HCT116 (cell line): ENCODE data around the gene OR6J1. TPM values are rescaled to one million over a fixed set of nuclear protein-coding genes. Genes with fewer than 3 reads are reported as not detected.

Experiments
- ATAC-seq: fragments of 200-7000 bp; cut with Tn5 transposase; 2 replicates; pipeline ENCODE4 v1.9.1; 2020; ENCODE audit warnings: mild to moderate bottlenecking, moderate library complexity
- BruUV-seq: library from RNA; stranded (reverse); fragments of 400-500 nt; replicated peaks from 2 replicates; lab custom pipeline; 2021; lab: Mats Ljungman, UMichigan
- CTCF ChIA-PET: fragments of 300-600 bp; sonication (Branson Sonifier 250); formaldehyde crosslinking; loops from one replicate; lab custom pipeline; 2021; ENCODE audit warnings: antibody characterized with exemption; lab: Charles Lee
- POLR2A ChIA-PET: fragments of 300-600, 350-600 bp; sonication (Branson Sonifier 250); formaldehyde crosslinking; loops from one replicate; lab custom pipeline; 2021; ENCODE audit warnings: antibody characterized with exemption; lab: Charles Lee
- RAD21 ChIA-PET, 2 experiments: fragments of 300-600 bp; sonication (Branson Sonifier 250); formaldehyde crosslinking; loops; one replicate each; lab custom pipeline; 2023; ENCODE audit warnings: low total read pairs in 2 of 2; ENCODE audit not compliant: uncharacterized antibody in 2 of 2, unreplicated experiment in 2 of 2, low non-redundant PET in 1 of 2; lab: Charles Lee
- DNase-seq: peaks from one replicate; pipeline ENCODE4 v3.0.0-alpha.2; 2010; ENCODE audit warnings: low read depth, low spot score
- H2AFZ ChIP-seq: fragments of 200-600 bp; shearing (Covaris generic), sonication (generic); 2 replicates; pipeline ENCODE4 v1.6.1; 2017; ENCODE audit warnings: low read depth, mixed run types, mixed read lengths, antibody characterized with exemption, low read length; ENCODE audit not compliant: poor library complexity, severe bottlenecking
- H3K27ac ChIP-seq: 2 replicates; pipeline ENCODE4 v1.5.1; 2012; ENCODE audit warnings: low read depth, low read length
- H3K27me3 ChIP-seq: fragments of 200-600 bp; sonication (generic); 2 replicates; pipeline ENCODE4 v1.6.1; 2016; ENCODE audit warnings: mixed run types, low read length, mixed read lengths; ENCODE audit not compliant: insufficient read depth
- H3K36me3 ChIP-seq, 2 experiments: fragments of 200-500 bp in 1 of 2; fragments of 200-600 bp in 1 of 2; sonication (Bioruptor generic) in 1 of 2; sonication (generic) in 1 of 2; 2 replicates each; pipeline versions ENCODE4 v1.5.1 to v1.6.1; 2014 to 2016; ENCODE audit warnings: low read length in 2 of 2, inconsistent platforms in 1 of 2, mixed read lengths in 1 of 2, mixed run types in 1 of 2; ENCODE audit not compliant: insufficient read depth in 2 of 2, control insufficient read depth in 1 of 2
- H3K4me1 ChIP-seq, 2 experiments: fragments of 200-600 bp in 1 of 2; sonication (generic) in 1 of 2; 2 replicates each; pipeline versions ENCODE4 v1.5.1 to v1.6.1; 2012 to 2017; ENCODE audit warnings: low read length in 2 of 2, inconsistent platforms in 1 of 2, mild to moderate bottlenecking in 1 of 2, mixed read lengths in 1 of 2, mixed run types in 1 of 2, moderate library complexity in 1 of 2; ENCODE audit not compliant: insufficient read depth in 2 of 2, control insufficient read depth in 1 of 2
- H3K4me2 ChIP-seq: fragments of 200-600 bp; sonication (generic); 2 replicates; pipeline ENCODE4 v1.6.1; 2017; ENCODE audit warnings: mixed run types, low read length, mixed read lengths
- H3K4me3 ChIP-seq, 2 experiments: fragments of 200-600 bp in 1 of 2; sonication (generic) in 1 of 2; replicated peaks in 1 of 2; 2 replicates each; pipeline ENCODE4 v1.5.1; 2011 to 2016; ENCODE audit warnings: low read length in 2 of 2, control low read depth in 1 of 2, low read depth in 1 of 2, mild to moderate bottlenecking in 1 of 2, mixed read lengths in 1 of 2, mixed run types in 1 of 2
- H3K79me2 ChIP-seq: fragments of 200-600 bp; sonication (generic); 2 replicates; pipeline ENCODE4 v1.6.1; 2017; ENCODE audit warnings: mild to moderate bottlenecking, mixed run types, low read length, moderate library complexity, mixed read lengths; ENCODE audit not compliant: insufficient read depth
- H3K9ac ChIP-seq: fragments of 200-600 bp; sonication (generic); 2 replicates; pipeline ENCODE4 v1.6.1; 2016; ENCODE audit warnings: low read length, mixed read lengths
- H3K9me2 ChIP-seq: fragments of 200-600 bp; sonication (generic), shearing (Covaris generic); 2 replicates; pipeline ENCODE4 v1.6.1; 2017; ENCODE audit warnings: mixed run types, mild to moderate bottlenecking, moderate library complexity; ENCODE audit not compliant: insufficient read depth
- H3K9me3 ChIP-seq, 2 experiments: fragments of 200-500 bp in 1 of 2; fragments of 200-600 bp in 1 of 2; sonication (Bioruptor generic) in 1 of 2; sonication (generic) in 1 of 2; 2 replicates each; pipeline ENCODE4 v1.6.1; 2014 to 2017; ENCODE audit warnings: low read length in 2 of 2, mixed read lengths in 2 of 2, inconsistent platforms in 1 of 2, low read depth in 1 of 2, mild to moderate bottlenecking in 1 of 2, mixed run types in 1 of 2, moderate library complexity in 1 of 2; ENCODE audit not compliant: control insufficient read depth in 1 of 2, insufficient read depth in 1 of 2
- H4K20me1 ChIP-seq: fragments of 200-600 bp; sonication (generic), shearing (Covaris generic); 2 replicates; pipeline ENCODE4 v1.6.1; 2017; ENCODE audit warnings: mixed run types, mild to moderate bottlenecking, moderate library complexity; ENCODE audit not compliant: insufficient read depth
- ATF3 ChIP-seq: IDR thresholded peaks from 2 replicates; pipeline ENCODE4 v1.6.1; 2012
- CBX3 ChIP-seq: IDR thresholded peaks from 2 replicates; pipeline ENCODE4 v1.6.1; 2012; ENCODE audit warnings: low read depth
- CEBPB ChIP-seq: IDR thresholded peaks from 2 replicates; pipeline ENCODE4 v1.6.1; 2012; ENCODE audit warnings: low read depth
- CTCF ChIP-seq, 3 experiments: fragments of 200-600 bp in 1 of 3; sonication (generic) in 1 of 3; IDR thresholded peaks in 2 of 3; conservative IDR thresholded peaks in 1 of 3; 2 replicates each; pipeline ENCODE4 v1.5.1; 2012 to 2017; ENCODE audit warnings: low read depth in 2 of 3, low read length in 2 of 3, antibody characterized with exemption in 1 of 3, borderline replicate concordance in 1 of 3, control low read depth in 1 of 3, mild to moderate bottlenecking in 1 of 3, mixed read lengths in 1 of 3, mixed run types in 1 of 3, moderate library complexity in 1 of 3; ENCODE audit not compliant: insufficient read depth in 1 of 3
- EGR1 ChIP-seq: IDR thresholded peaks from 2 replicates; pipeline ENCODE4 v1.6.1; 2012; ENCODE audit warnings: low read depth
- ELF1 ChIP-seq: IDR thresholded peaks from 2 replicates; pipeline ENCODE4 v1.6.1; 2012; ENCODE audit warnings: low read depth, borderline replicate concordance
- EZH2 ChIP-seq: fragments of 200-600 bp; sonication (generic); IDR thresholded peaks from 2 replicates; pipeline ENCODE4 v1.6.1; 2017; ENCODE audit warnings: antibody characterized with exemption, mixed run types
- EZH2phosphoT487 ChIP-seq: fragments of 200-600 bp; IDR thresholded peaks from 2 replicates; pipeline ENCODE4 v1.6.1; 2018; ENCODE audit warnings: antibody characterized with exemption, borderline replicate concordance
- FOSL1 ChIP-seq: IDR thresholded peaks from 2 replicates; pipeline ENCODE4 v1.6.1; 2012; ENCODE audit warnings: low read depth
- JUND ChIP-seq: IDR thresholded peaks from 2 replicates; pipeline ENCODE4 v1.6.1; 2012
- POLR2A ChIP-seq: IDR thresholded peaks from 2 replicates; pipeline ENCODE4 v1.7.0; 2011; ENCODE audit warnings: borderline replicate concordance; ENCODE audit not compliant: insufficient read depth, insufficient read length; ENCODE audit errors: extremely low read depth
- POLR2AphosphoS5 ChIP-seq: IDR thresholded peaks from 2 replicates; pipeline ENCODE4 v1.6.1; 2011; ENCODE audit warnings: mild to moderate bottlenecking, low read depth, low read length, moderate library complexity
- REST ChIP-seq: IDR thresholded peaks from 2 replicates; pipeline ENCODE4 v1.6.1; 2012; ENCODE audit warnings: low read depth
- SIN3A ChIP-seq: IDR thresholded peaks from 2 replicates; pipeline ENCODE4 v1.6.1; 2012; ENCODE audit warnings: low read depth
- SP1 ChIP-seq: IDR thresholded peaks from 2 replicates; pipeline ENCODE4 v1.6.1; 2012; ENCODE audit warnings: low read depth
- SRF ChIP-seq: IDR thresholded peaks from 2 replicates; pipeline ENCODE4 v1.6.1; 2012; ENCODE audit warnings: low read depth
- ZBTB33 ChIP-seq: IDR thresholded peaks from 2 replicates; pipeline ENCODE4 v1.6.1; 2011; ENCODE audit warnings: mild to moderate bottlenecking, low read length, moderate library complexity; ENCODE audit not compliant: insufficient replicate concordance; ENCODE audit errors: extremely low read depth
- ZFX ChIP-seq: fragments of 450-650 bp; IDR thresholded peaks from 2 replicates; pipeline ENCODE4 v1.6.1; 2017
- intact Hi-C: fragments of 100-400 bp; cut with micrococcal nuclease; formaldehyde crosslinking; loops from 2 replicates; pipeline ENCODE4 v1.10.0; 2022
- total RNA-seq: library from RNA; stranded (reverse); gene quantifications from one replicate; pipeline ENCODE4 v1.2.1, GENCODE V29; 2021; ENCODE audit not compliant: unreplicated experiment

Gene OR6J1
- total RNA-seq, 1 experiment from 2014 or later: not detected

- ChIA-PET POLR2A (no interaction called here), RAD21 (no interaction called here), CTCF (no interaction called here)
- Histone ChIP-seq H2AFZ (no peak overlapping the region), H3K79me2 (no peaks in the 10 kb centered on the region), H3K4me2 (no peak overlapping the region), H3K27me3 (no peaks in the 10 kb centered on the region), H3K27ac (no peak overlapping the region), H3K9me3 (no peaks in the 10 kb centered on the region), H4K20me1 (no peaks in the 10 kb centered on the region), H3K9ac (no peak overlapping the region), H3K36me3 (no peaks in the 10 kb centered on the region), H3K4me3 (no peak overlapping the region), H3K4me1 (peaks cover 7 to 21% of the 10 kb centered on the region in 2 experiments), H3K9me2 (no peaks in the 10 kb centered on the region)
- ATAC-seq (no peak), DNase-seq (no peak)
- BruUV-seq: no TSS peak
- intact Hi-C loops: no loop called here
- TF ChIP-seq SRF (no peak), CBX3 (no peak), SP1 (no peak), ATF3 (no peak), CTCF (IDR thresholded peaks at IDR 0.05 in 2 of 3, conservative IDR thresholded peaks at IDR 0.05 in 1 of 3; ENCODE audit: borderline replicate concordance in 1 of 3, insufficient read depth in 1 of 3, low read depth in 2 of 3, low read length in 2 of 3) (no peak), SIN3A (no peak), EZH2phosphoT487 (no peak), ZBTB33 (no peak), POLR2AphosphoS5 (no peak), ZFX (no peak), EGR1 (no peak), POLR2A (no peak), EZH2 (no peak), CEBPB (no peak), REST (no peak), FOSL1 (no peak), JUND (no peak), ELF1 (no peak)
These were observed 41.3 kb upstream of the OR6J1 start for GRCh38 chr14:22685467-22685866.
